Progenitor cell of endocrine pancreas (in vitro differentiated cells): ENCODE data around the gene RPS6KA3. TPM values are rescaled to one million over a fixed set of nuclear protein-coding genes. Genes with fewer than 3 reads are reported as not detected.
A peak's percentile ranks its signal among the peaks of the same experiment; 100 is the strongest.

Experiments used
- DNase-seq: peaks from one replicate; pipeline ENCODE4 v3.0.0; 2021; ENCODE audit warnings: low spot score; ENCODE audit not compliant: unreplicated experiment
- H3K27ac Mint-ChIP-seq: 2 replicates; pipeline ENCODE4 v1.8.0; 2021; ENCODE audit warnings: mild to moderate bottlenecking, moderate library complexity, mixed read lengths
- H3K27me3 Mint-ChIP-seq: 2 replicates; pipeline ENCODE4 v1.8.0; 2021; ENCODE audit warnings: mixed read lengths
- H3K36me3 Mint-ChIP-seq: 2 replicates; pipeline ENCODE4 v1.8.0; 2022; ENCODE audit warnings: mixed read lengths; ENCODE audit not compliant: insufficient read depth
- H3K4me1 Mint-ChIP-seq: 2 replicates; pipeline ENCODE4 v1.8.0; 2021; ENCODE audit warnings: low read depth, mixed read lengths
- H3K4me3 Mint-ChIP-seq: 2 replicates; pipeline ENCODE4 v1.8.0; 2021; ENCODE audit warnings: low read depth, mild to moderate bottlenecking, moderate library complexity, mixed read lengths
- H3K9me3 Mint-ChIP-seq: 2 replicates; pipeline ENCODE4 v1.8.0; 2021; ENCODE audit warnings: low read depth, mixed read lengths
- total RNA-seq: library from RNA; stranded (reverse); gene quantifications from 2 replicates; pipeline ENCODE4 v1.2.1, GENCODE V29; 2021
- TF ChIP-seq, protein P1 (sequence below): fragments of 200-600 bp; sonication (generic); IDR thresholded peaks from one replicate; pipeline ENCODE4 v1.5.0; 2021; ENCODE audit warnings: antibody characterized with exemption, mild to moderate bottlenecking; ENCODE audit not compliant: unreplicated experiment

Gene RPS6KA3
- total RNA-seq, 1 donor from 2014 or later: 60.8 TPM

DNA sequence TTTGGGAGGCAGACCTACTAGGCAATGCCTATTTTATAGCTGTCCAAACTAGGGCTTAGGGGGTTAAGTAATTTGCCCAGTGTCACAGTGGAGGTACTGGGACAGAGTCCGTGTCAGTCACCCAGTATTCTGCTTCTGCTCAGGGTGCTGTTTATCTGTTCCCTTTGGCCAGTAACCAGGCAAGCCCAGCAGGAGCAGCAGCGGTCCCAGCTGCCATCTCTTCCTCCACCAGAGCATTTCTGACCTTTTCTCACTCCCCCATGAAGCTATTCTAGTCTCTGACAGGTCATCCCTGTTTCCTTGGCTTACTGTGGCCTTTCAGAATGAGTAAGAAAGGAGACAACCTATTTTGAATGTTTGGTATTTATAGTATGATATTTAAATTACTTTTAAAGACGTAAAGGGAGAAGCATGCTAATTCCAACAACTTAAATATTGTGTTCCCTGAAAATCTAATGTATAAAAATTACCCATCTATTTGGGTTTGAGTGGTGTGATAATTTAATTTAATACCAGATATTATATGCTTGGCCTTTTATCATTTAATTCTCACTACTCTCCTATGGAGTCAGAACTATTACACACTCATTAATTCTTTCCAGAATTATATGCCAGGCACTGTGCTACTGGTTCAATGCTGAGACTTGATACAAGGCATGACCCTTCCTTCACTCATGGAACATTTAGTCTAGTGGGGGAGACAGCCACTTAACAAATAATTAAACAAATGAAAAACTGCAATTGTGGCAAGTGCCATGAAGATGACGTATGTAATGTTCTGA lies 60.6 kb downstream of the RPS6KA3 start:
- H3K4me1 Mint-ChIP-seq: peaks cover 8% of the 10 kb centered on the region
- TF ChIP-seq, protein P1, sequence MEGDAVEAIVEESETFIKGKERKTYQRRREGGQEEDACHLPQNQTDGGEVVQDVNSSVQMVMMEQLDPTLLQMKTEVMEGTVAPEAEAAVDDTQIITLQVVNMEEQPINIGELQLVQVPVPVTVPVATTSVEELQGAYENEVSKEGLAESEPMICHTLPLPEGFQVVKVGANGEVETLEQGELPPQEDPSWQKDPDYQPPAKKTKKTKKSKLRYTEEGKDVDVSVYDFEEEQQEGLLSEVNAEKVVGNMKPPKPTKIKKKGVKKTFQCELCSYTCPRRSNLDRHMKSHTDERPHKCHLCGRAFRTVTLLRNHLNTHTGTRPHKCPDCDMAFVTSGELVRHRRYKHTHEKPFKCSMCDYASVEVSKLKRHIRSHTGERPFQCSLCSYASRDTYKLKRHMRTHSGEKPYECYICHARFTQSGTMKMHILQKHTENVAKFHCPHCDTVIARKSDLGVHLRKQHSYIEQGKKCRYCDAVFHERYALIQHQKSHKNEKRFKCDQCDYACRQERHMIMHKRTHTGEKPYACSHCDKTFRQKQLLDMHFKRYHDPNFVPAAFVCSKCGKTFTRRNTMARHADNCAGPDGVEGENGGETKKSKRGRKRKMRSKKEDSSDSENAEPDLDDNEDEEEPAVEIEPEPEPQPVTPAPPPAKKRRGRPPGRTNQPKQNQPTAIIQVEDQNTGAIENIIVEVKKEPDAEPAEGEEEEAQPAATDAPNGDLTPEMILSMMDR: no peak
- H3K27ac Mint-ChIP-seq: peak overlapping the region; percentile 6
- peaks cover 18% of the 10 kb centered on the region for H3K9me3 Mint-ChIP-seq
- H3K36me3 Mint-ChIP-seq: peaks cover 20% of the 10 kb centered on the region
- H3K4me3 Mint-ChIP-seq: no peak overlapping the region
- no peak for DNase-seq
- no peaks in the 10 kb centered on the region for H3K27me3 Mint-ChIP-seq

DNA sequence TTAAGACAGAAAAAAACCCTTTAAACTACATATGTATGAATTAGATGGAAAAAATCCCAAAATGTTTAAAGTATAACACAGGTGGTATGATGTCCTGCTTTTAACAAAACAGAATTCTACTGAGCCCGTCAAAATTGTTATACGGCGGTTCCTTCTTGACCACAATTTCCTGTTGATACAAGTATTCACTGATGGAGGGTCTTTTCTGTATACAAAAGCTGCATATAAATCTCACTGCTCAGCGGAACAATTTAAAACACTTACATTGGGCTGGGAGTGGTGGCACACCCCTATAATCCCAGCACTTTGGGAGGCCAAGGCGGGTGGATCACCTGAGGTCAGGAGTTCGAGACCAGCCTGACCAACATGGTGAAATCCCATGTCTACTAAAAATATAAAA lies 62.4 kb downstream of the RPS6KA3 start:
- no peak for DNase-seq
- Mint-ChIP-seq H3K36me3 (peaks cover 26% of the 10 kb centered on the region), H3K27me3 (no peaks in the 10 kb centered on the region), H3K4me3 (no peak overlapping the region), H3K4me1 (peaks cover 8% of the 10 kb centered on the region), H3K9me3 (peaks cover 27% of the 10 kb centered on the region), H3K27ac (no peak overlapping the region)
- TF ChIP-seq, protein P1: no peak

DNA sequence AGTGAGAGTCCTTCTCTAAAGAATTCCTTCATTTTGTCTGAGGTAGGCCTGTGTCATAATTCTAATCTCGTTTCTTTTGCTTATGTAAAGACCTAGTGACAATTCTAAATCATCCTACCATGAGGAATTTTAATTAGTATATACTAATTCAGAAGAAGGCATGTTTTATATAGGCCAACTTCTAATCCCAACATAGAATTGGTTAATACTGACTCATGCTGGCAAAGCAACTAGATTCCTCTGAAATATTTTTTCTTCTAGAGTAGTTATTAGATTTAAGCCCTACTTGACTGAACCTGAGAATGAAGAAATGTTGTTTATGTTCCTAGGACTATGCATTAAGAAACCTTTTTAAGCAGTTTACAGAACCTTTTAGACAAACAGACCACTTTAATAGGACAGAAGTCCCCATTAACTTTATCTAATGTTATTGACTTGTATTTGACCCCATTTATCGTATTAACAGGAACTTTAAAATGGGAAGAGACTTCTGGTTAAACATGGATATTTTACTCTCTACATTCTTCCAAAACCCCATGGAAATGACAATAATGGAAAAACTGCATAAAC lies 69.0 kb downstream of the RPS6KA3 start:
- TF ChIP-seq, protein P1: no peak
- peak overlapping the region; percentile 9 for H3K27ac Mint-ChIP-seq
- H3K36me3 Mint-ChIP-seq: peaks cover 22% of the 10 kb centered on the region
- peaks cover 25% of the 10 kb centered on the region for H3K9me3 Mint-ChIP-seq
- no peaks in the 10 kb centered on the region for H3K27me3 Mint-ChIP-seq
- no peak for DNase-seq
- H3K4me3 Mint-ChIP-seq: no peak overlapping the region
- peaks cover 1% of the 10 kb centered on the region for H3K4me1 Mint-ChIP-seq

DNA sequence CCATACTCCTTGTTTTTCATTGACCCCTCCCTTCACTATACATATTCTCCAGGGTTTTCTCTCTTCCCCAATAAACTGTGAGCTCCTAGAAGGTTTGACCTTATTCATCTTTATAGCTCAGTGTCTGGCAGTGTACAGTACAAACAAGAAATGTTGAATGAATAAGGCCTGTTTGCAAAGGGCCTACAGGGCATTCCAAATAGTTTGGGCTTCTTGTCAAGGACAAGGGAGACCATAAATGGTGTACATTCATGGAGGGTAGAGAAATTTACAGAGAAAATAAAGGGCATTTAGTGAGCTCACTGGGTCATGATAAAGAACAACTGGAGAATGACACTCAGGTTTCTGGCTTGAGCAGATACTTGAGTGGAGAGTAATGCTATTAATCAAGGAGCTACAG lies 77.5 kb downstream of the RPS6KA3 start:
- Mint-ChIP-seq H3K27me3 (no peaks in the 10 kb centered on the region), H3K27ac (no peak overlapping the region), H3K9me3 (peaks cover 7% of the 10 kb centered on the region), H3K36me3 (peaks cover 17% of the 10 kb centered on the region), H3K4me3 (no peak overlapping the region), H3K4me1 (no peaks in the 10 kb centered on the region)
- TF ChIP-seq, protein P1: no peak
- no peak for DNase-seq

DNA sequence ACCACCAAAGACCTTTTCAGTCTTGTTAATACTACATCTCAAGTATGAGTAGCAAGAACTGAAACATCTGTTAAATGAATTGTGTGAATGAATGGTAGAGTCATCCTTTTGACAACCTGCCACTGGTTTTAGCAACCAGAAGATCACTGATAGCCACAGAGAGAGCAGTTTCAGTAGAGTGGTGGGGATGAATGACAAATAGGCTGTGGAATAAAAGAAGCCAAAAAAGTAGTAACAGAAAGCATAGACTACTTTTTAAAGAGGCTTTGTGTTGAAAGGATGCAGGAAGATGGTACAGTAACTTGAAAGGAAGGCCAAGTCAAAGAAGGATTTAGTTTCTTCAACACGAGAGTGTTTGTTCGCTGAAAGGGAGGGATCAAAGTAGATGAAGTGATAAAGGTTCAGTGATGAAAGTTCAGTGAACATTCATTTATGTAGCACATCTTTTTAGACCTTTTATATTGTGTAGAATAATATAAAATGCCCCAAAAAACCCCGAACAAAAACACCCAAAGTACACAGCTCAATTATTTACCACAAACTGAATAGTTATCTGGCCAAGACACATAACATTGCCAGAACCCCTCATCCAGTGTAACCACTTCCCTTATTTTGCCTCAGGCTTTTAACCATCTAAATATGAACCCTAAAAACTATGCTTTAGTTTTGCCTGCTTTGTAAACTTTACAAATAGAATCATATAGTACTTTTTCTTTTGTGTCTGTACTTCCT lies 84.9 kb downstream of the RPS6KA3 start:
- TF ChIP-seq, protein P1: no peak
- Mint-ChIP-seq H3K4me1 (no peaks in the 10 kb centered on the region), H3K9me3 (peaks cover 15% of the 10 kb centered on the region), H3K27me3 (no peaks in the 10 kb centered on the region), H3K36me3 (peaks cover 19% of the 10 kb centered on the region), H3K27ac (no peak overlapping the region), H3K4me3 (no peak overlapping the region)
- no peak for DNase-seq
